Measurements from ENCODE around the gene AKR1B15.

AKR1B15 gene

GRCh38 chr7:134505856-134506255 is 43.1 kb upstream of the AKR1B15 start:
- no peaks in the 10 kb centered on the region for H3K27me3 ChIP-seq (ENCODE audit: insufficient read depth, low read length, poor library complexity)
- no peak overlapping the region for H4K8ac ChIP-seq (ENCODE audit: low read depth, low read length)
- no peak overlapping the region for H3K4ac ChIP-seq (ENCODE audit: low read depth, low read length)
- H3K79me2 ChIP-seq (ENCODE audit: control insufficient read depth, insufficient read depth, low read length), result no peaks in the 10 kb centered on the region
- H2AK5ac ChIP-seq (ENCODE audit: low read length), result no peak overlapping the region
- H2BK5ac ChIP-seq (ENCODE audit: low read length), result no peak overlapping the region
- H3K4me1 ChIP-seq (ENCODE audit: control insufficient read depth, low read depth, low read length), result no peaks in the 10 kb centered on the region
- H2BK15ac ChIP-seq (replicated peaks; ENCODE audit: low read depth), result no peak overlapping the region
- H3K36me3 ChIP-seq (ENCODE audit: control insufficient read depth, insufficient read depth, low read length), result no peaks in the 10 kb centered on the region
- no peak for DNase-seq
- no peak overlapping the region for H3K18ac ChIP-seq (ENCODE audit: low read length)
- no peaks in the 10 kb centered on the region for H3K79me1 ChIP-seq (ENCODE audit: low read length)
- no peak overlapping the region for H3K4me2 ChIP-seq (ENCODE audit: low read length)
- no peak overlapping the region for H2BK120ac ChIP-seq (ENCODE audit: low read depth, low read length)
- H3K9ac ChIP-seq (ENCODE audit: low read length), result no peak overlapping the region
- H3K4me3 ChIP-seq (ENCODE audit: low read length), result no peak overlapping the region
- no peak overlapping the region for H3K23ac ChIP-seq (ENCODE audit: low read length)
- H3K56ac ChIP-seq (ENCODE audit: low read length), result no peak overlapping the region
- no peak overlapping the region for H4K5ac ChIP-seq (ENCODE audit: low read length)
- WGBS (ENCODE audit: extremely low coverage, insufficient coverage, low lambda C conversion rate), result no CpG with 5 or more reads among the region's 4 CpGs
- no peak overlapping the region for H3K27ac ChIP-seq (ENCODE audit: low read depth, low read length)

DNA sequence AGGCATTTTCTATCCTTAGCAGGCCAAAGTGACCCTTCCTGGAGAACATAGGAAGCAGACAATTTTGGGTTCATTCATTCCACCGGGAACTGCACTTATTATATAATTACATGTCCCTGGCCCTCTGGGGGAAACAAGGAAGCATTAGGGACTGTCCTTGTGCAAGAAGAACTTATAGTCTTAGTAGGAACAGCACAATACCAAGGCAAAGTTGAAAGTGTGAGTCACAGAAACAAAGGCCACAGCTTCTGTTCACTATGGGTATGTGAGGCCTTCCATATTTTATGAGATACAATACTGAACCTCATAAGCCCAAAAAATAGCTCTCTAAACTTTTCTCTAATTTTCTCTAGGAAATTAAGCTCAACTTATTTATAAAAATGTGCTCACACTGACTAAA is 39.9 kb upstream of the AKR1B15 start:
- DNase-seq, result no peak
- Histone ChIP-seq H3K4me1 (ENCODE audit: control insufficient read depth, low read depth, low read length) (no peaks in the 10 kb centered on the region), H3K56ac (ENCODE audit: low read length) (no peak overlapping the region), H3K27me3 (ENCODE audit: insufficient read depth, low read length, poor library complexity) (no peaks in the 10 kb centered on the region), H3K23ac (ENCODE audit: low read length) (no peak overlapping the region), H3K4ac (ENCODE audit: low read depth, low read length) (no peak overlapping the region), H3K9ac (ENCODE audit: low read length) (no peak overlapping the region), H3K4me2 (ENCODE audit: low read length) (no peak overlapping the region), H3K4me3 (ENCODE audit: low read length) (no peak overlapping the region), H3K79me2 (ENCODE audit: control insufficient read depth, insufficient read depth, low read length) (no peaks in the 10 kb centered on the region), H3K79me1 (ENCODE audit: low read length) (no peaks in the 10 kb centered on the region), H3K27ac (ENCODE audit: low read depth, low read length) (no peak overlapping the region), H2AK5ac (ENCODE audit: low read length) (no peak overlapping the region), H2BK120ac (ENCODE audit: low read depth, low read length) (no peak overlapping the region), H3K18ac (ENCODE audit: low read length) (no peak overlapping the region), H4K5ac (ENCODE audit: low read length) (no peak overlapping the region), H3K36me3 (ENCODE audit: control insufficient read depth, insufficient read depth, low read length) (no peaks in the 10 kb centered on the region), H4K8ac (ENCODE audit: low read depth, low read length) (no peak overlapping the region), H2BK5ac (ENCODE audit: low read length) (no peak overlapping the region), H2BK15ac (replicated peaks; ENCODE audit: low read depth) (no peak overlapping the region)
- WGBS (ENCODE audit: extremely low coverage, insufficient coverage, low lambda C conversion rate), result no CpG with 5 or more reads among the region's 1 CpG

DNA sequence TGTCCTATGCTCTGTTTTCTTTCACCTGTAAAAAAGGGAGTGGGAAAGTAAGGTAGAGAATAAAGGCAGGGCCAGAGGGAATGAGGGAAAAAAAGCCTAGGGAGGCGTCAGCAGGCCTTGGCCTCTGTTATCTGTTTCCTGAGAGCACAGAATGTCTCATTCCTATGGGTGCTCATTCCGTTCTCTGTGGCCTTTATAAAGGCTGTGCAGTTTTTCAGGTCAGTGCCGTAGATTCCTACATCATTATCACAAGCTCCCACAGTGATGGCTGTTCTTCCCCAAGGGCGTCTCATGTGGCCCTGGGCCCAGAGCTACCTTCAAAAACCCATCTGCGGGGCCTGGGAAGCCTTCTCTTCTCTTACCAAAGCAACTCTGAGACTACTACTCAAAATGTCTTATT is 38.3 kb upstream of the AKR1B15 start:
- H3K27ac ChIP-seq (ENCODE audit: low read depth, low read length), result no peak overlapping the region
- H3K23ac ChIP-seq (ENCODE audit: low read length), result no peak overlapping the region
- H3K27me3 ChIP-seq (ENCODE audit: insufficient read depth, low read length, poor library complexity), result no peaks in the 10 kb centered on the region
- H3K4me3 ChIP-seq (ENCODE audit: low read length), result no peak overlapping the region
- H3K36me3 ChIP-seq (ENCODE audit: control insufficient read depth, insufficient read depth, low read length), result no peaks in the 10 kb centered on the region
- H3K79me2 ChIP-seq (ENCODE audit: control insufficient read depth, insufficient read depth, low read length), result no peaks in the 10 kb centered on the region
- no peaks in the 10 kb centered on the region for H3K79me1 ChIP-seq (ENCODE audit: low read length)
- no peak overlapping the region for H2BK5ac ChIP-seq (ENCODE audit: low read length)
- H3K9ac ChIP-seq (ENCODE audit: low read length), result no peak overlapping the region
- H2AK5ac ChIP-seq (ENCODE audit: low read length), result no peak overlapping the region
- H2BK15ac ChIP-seq (replicated peaks; ENCODE audit: low read depth), result no peak overlapping the region
- no CpG with 5 or more reads among the region's 5 CpGs for WGBS (ENCODE audit: extremely low coverage, insufficient coverage, low lambda C conversion rate)
- H3K56ac ChIP-seq (ENCODE audit: low read length), result no peak overlapping the region
- no peak for DNase-seq
- no peak overlapping the region for H3K4me2 ChIP-seq (ENCODE audit: low read length)
- H3K4me1 ChIP-seq (ENCODE audit: control insufficient read depth, low read depth, low read length), result no peaks in the 10 kb centered on the region
- H3K18ac ChIP-seq (ENCODE audit: low read length), result no peak overlapping the region
- no peak overlapping the region for H3K4ac ChIP-seq (ENCODE audit: low read depth, low read length)
- H4K5ac ChIP-seq (ENCODE audit: low read length), result no peak overlapping the region
- H4K8ac ChIP-seq (ENCODE audit: low read depth, low read length), result no peak overlapping the region
- no peak overlapping the region for H2BK120ac ChIP-seq (ENCODE audit: low read depth, low read length)

DNA sequence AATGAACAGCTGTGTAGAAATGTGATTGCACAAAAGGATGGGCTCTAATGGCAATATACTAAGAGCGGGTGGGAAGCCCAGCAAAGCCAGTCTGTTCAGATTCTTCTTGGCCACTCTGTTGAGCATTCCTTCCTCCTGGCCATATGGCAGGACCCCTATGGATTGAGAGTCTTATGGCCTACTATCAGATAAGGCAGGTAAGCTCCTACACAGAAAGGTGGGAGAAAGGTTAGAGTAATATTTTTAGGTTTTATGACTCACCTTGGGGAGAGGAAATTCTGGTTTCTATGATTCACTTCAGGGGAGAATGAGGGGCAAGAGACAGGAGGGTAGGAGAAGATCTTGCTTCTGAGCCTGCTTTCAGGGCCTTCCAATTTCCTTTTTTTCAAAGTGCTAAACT is 36.6 kb upstream of the AKR1B15 start:
- H3K79me2 ChIP-seq (ENCODE audit: control insufficient read depth, insufficient read depth, low read length), result no peaks in the 10 kb centered on the region
- H3K9ac ChIP-seq (ENCODE audit: low read length), result no peak overlapping the region
- no peak overlapping the region for H3K56ac ChIP-seq (ENCODE audit: low read length)
- H3K27me3 ChIP-seq (ENCODE audit: insufficient read depth, low read length, poor library complexity), result no peaks in the 10 kb centered on the region
- no peak overlapping the region for H3K23ac ChIP-seq (ENCODE audit: low read length)
- no peak for DNase-seq
- H3K27ac ChIP-seq (ENCODE audit: low read depth, low read length), result no peak overlapping the region
- H2AK5ac ChIP-seq (ENCODE audit: low read length), result no peak overlapping the region
- H3K79me1 ChIP-seq (ENCODE audit: low read length), result no peaks in the 10 kb centered on the region
- no peak overlapping the region for H3K4ac ChIP-seq (ENCODE audit: low read depth, low read length)
- H3K4me1 ChIP-seq (ENCODE audit: control insufficient read depth, low read depth, low read length), result no peaks in the 10 kb centered on the region
- H3K4me2 ChIP-seq (ENCODE audit: low read length), result no peak overlapping the region
- WGBS (ENCODE audit: extremely low coverage, insufficient coverage, low lambda C conversion rate), result no CpG with 5 or more reads among the region's 1 CpG
- H3K4me3 ChIP-seq (ENCODE audit: low read length), result no peak overlapping the region
- no peak overlapping the region for H3K18ac ChIP-seq (ENCODE audit: low read length)
- H4K8ac ChIP-seq (ENCODE audit: low read depth, low read length), result no peak overlapping the region
- no peaks in the 10 kb centered on the region for H3K36me3 ChIP-seq (ENCODE audit: control insufficient read depth, insufficient read depth, low read length)
- H2BK5ac ChIP-seq (ENCODE audit: low read length), result no peak overlapping the region
- H2BK120ac ChIP-seq (ENCODE audit: low read depth, low read length), result no peak overlapping the region
- no peak overlapping the region for H2BK15ac ChIP-seq (replicated peaks; ENCODE audit: low read depth)
- H4K5ac ChIP-seq (ENCODE audit: low read length), result no peak overlapping the region

GRCh38 chr7:134513169-134513752 is 35.6 kb upstream of the AKR1B15 start:
- Histone ChIP-seq H3K4me2 (ENCODE audit: low read length) (no peak overlapping the region), H3K4me3 (ENCODE audit: low read length) (no peak overlapping the region), H2BK15ac (replicated peaks; ENCODE audit: low read depth) (no peak overlapping the region), H3K56ac (ENCODE audit: low read length) (no peak overlapping the region), H3K9ac (ENCODE audit: low read length) (no peak overlapping the region), H3K79me1 (ENCODE audit: low read length) (no peaks in the 10 kb centered on the region), H3K36me3 (ENCODE audit: control insufficient read depth, insufficient read depth, low read length) (no peaks in the 10 kb centered on the region), H3K27me3 (ENCODE audit: insufficient read depth, low read length, poor library complexity) (no peaks in the 10 kb centered on the region), H3K4ac (ENCODE audit: low read depth, low read length) (no peak overlapping the region), H3K23ac (ENCODE audit: low read length) (no peak overlapping the region), H2AK5ac (ENCODE audit: low read length) (no peak overlapping the region), H3K18ac (ENCODE audit: low read length) (no peak overlapping the region), H3K4me1 (ENCODE audit: control insufficient read depth, low read depth, low read length) (no peaks in the 10 kb centered on the region), H3K79me2 (ENCODE audit: control insufficient read depth, insufficient read depth, low read length) (no peaks in the 10 kb centered on the region), H2BK5ac (ENCODE audit: low read length) (no peak overlapping the region), H4K5ac (ENCODE audit: low read length) (no peak overlapping the region), H2BK120ac (ENCODE audit: low read depth, low read length) (no peak overlapping the region), H4K8ac (ENCODE audit: low read depth, low read length) (no peak overlapping the region), H3K27ac (ENCODE audit: low read depth, low read length) (no peak overlapping the region)
- DNase-seq, result peak; percentile 67
- no CpG with 5 or more reads among the region's 9 CpGs for WGBS (ENCODE audit: extremely low coverage, insufficient coverage, low lambda C conversion rate)

DNA sequence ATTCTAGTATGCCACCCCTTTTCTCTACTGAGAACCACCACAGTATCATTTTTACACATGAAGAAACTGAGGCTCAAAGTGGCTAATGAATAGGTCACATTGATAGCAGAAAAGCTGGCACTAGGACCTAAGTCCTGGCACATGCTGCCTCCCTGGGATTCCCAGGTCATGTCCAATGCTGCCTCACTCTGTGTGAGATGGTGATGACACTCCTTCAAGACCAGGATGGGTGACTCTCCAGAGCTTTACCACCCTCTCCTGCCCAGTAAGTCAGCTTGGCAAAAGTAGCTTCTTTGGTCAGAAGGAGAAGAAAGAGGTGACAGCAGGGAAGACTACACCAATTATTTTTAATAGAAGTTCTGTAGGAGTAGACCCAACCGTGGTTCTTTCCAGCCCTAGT is 34.8 kb upstream of the AKR1B15 start:
- Histone ChIP-seq H3K4me1 (ENCODE audit: control insufficient read depth, low read depth, low read length) (no peaks in the 10 kb centered on the region), H3K18ac (ENCODE audit: low read length) (no peak overlapping the region), H4K5ac (ENCODE audit: low read length) (no peak overlapping the region), H3K9ac (ENCODE audit: low read length) (no peak overlapping the region), H3K79me2 (ENCODE audit: control insufficient read depth, insufficient read depth, low read length) (no peaks in the 10 kb centered on the region), H3K79me1 (ENCODE audit: low read length) (no peaks in the 10 kb centered on the region), H2BK120ac (ENCODE audit: low read depth, low read length) (no peak overlapping the region), H3K23ac (ENCODE audit: low read length) (no peak overlapping the region), H3K56ac (ENCODE audit: low read length) (no peak overlapping the region), H3K27me3 (ENCODE audit: insufficient read depth, low read length, poor library complexity) (no peaks in the 10 kb centered on the region), H3K4ac (ENCODE audit: low read depth, low read length) (no peak overlapping the region), H3K36me3 (ENCODE audit: control insufficient read depth, insufficient read depth, low read length) (no peaks in the 10 kb centered on the region), H4K8ac (ENCODE audit: low read depth, low read length) (no peak overlapping the region), H3K4me2 (ENCODE audit: low read length) (no peak overlapping the region), H3K4me3 (ENCODE audit: low read length) (no peak overlapping the region), H2BK5ac (ENCODE audit: low read length) (no peak overlapping the region), H2AK5ac (ENCODE audit: low read length) (no peak overlapping the region), H2BK15ac (replicated peaks; ENCODE audit: low read depth) (no peak overlapping the region), H3K27ac (ENCODE audit: low read depth, low read length) (no peak overlapping the region)
- WGBS (ENCODE audit: extremely low coverage, insufficient coverage, low lambda C conversion rate), result no CpG with 5 or more reads among the region's 1 CpG
- DNase-seq, result no peak

All from mesendoderm (in vitro differentiated cells).